ENCODE results near the gene PMPCA. TPM values are rescaled to one million over a fixed set of nuclear protein-coding genes. Genes with fewer than 3 reads are reported as not detected.

PMPCA gene
- total and polyA plus RNA-seq, 2 of the 13 experiments (the other 11 are each of a cell fraction or from before 2014, with no cell fraction given), result 70.2 to 88.4 TPM

DNA sequence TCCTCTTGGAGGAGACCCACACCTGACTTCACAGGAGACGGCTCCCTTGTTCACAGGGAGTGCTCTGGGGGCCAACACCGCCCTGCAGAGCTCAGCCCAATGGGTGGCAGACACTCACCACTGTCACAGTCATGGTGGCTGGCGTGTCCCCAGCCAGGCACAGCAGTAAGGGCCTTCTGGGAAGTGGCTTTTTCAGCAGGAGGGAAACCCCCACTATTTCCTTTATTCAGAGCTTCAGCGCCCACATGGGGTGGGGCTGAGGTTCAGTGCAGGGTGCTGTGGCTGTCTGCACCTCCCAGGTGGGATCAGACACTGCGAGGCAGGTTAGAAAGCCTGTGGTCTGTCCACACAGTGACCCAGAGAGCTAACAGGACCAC, 6.9 kb upstream of the PMPCA start:
- 100% methylated on average over 3 of the region's 5 CpGs for WGBS (ENCODE audit: low lambda C conversion rate)

DNA sequence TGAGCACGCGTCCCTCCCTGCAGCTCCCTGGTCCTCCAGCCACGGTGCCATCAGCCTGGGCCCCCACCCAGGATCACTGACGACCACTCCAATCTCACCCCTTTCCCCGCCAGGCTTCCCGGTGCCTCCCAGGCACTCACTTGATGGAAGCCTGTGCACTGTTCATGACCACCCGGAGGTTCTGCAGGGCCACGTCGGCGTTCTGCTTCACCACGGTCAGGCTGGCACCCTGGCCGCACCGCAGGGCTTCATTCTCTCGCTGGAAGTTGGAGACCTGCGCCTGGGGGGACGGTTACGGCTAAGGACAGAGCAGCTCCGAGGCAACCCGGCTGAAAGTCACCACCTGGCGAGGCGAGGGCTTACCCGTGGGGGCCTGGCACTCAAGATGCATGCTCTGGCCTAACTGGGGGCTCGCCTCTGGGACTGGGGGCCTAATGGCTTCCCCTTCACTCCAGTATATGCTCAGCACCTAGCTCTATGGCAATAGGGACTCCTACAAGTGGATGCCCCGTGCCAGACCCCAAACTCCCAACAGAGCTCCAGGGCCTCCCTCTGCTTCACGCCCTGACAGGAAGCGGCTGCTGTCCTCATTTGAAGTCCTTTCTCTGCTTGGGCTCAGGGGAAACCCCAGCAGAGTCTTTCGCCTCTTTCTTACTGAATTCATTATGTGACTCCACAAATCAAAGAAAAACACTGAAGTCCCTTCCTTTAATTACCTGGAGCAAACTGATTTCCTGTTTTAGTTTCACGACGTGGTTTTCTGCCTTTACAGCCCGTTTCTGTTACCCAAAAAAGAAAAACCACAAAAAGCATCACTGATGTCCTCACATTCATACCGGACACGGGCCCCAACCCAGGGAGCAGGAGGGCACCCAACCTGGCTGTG, 6.3 kb upstream of the PMPCA start:
- POLR2A ChIA-PET, result no interaction called here
- in situ Hi-C loops (cut with HindIII; ENCODE audit: extremely low pct_ligation_motif_present, low pct_unique_long_range_greater_than_20kb), result no loop called here
- BruUV-seq (replicated peaks), result no TSS peak

More for the DNA sequence above, 6.9 kb upstream of the PMPCA start:
- ChIA-PET CTCF (ENCODE audit: low intra/inter-chr PET ratio, low total read pairs) (no interaction called here), POLR2A (interaction anchor here (0.6 kb wide), 1 partner anchor 136 kb away, joined by 3 read pairs; no protein-coding TSS in a partner anchor)
- H3K36me3 ChIP-seq (replicated peaks in 1 of 2; ENCODE audit: control insufficient read depth in 1 of 2, insufficient read depth in 2 of 2, low read length in 2 of 2), result peaks cover 11 to 39% of the 10 kb centered on the region in 2 experiments; a peak in 4 of 5 replicates
- no peaks in the 10 kb centered on the region for H4K20me1 ChIP-seq (ENCODE audit: insufficient read depth, low read length)
- TF ChIP-seq, protein P1, sequence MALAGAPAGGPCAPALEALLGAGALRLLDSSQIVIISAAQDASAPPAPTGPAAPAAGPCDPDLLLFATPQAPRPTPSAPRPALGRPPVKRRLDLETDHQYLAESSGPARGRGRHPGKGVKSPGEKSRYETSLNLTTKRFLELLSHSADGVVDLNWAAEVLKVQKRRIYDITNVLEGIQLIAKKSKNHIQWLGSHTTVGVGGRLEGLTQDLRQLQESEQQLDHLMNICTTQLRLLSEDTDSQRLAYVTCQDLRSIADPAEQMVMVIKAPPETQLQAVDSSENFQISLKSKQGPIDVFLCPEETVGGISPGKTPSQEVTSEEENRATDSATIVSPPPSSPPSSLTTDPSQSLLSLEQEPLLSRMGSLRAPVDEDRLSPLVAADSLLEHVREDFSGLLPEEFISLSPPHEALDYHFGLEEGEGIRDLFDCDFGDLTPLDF (CRISPR knock-in tag; IDR thresholded peaks at IDR 0.05), result no peak
- TF ChIP-seq RBM22 (optimal IDR thresholded peaks at IDR 0.05; ENCODE audit: low read length) (peak; percentile 38), ZNF331 (CRISPR knock-in tag; IDR thresholded peaks at IDR 0.05) (0 out of 2 replicates have a peak, but pooled peaks have one; percentile 23)
- H3K27me3 ChIP-seq (ENCODE audit: control insufficient read depth in 1 of 2, insufficient read depth in 2 of 2, low read length in 2 of 2), result no peaks in the 10 kb centered on the region
- H2AFZ ChIP-seq (ENCODE audit: low read length), result no peak overlapping the region
- no TSS peak for BruUV-seq (replicated peaks)
- intact Hi-C loops (cut with micrococcal nuclease; ENCODE audit: unreplicated experiment), result no loop called here
- no peak overlapping the region for H3K27ac ChIP-seq (ENCODE audit: extremely low read length, insufficient read depth, low read length)
- DNase-seq (ENCODE audit: low spot score) (no peak), ATAC-seq (no peak), FAIRE-seq (no peak)
- peaks cover 15% of the 10 kb centered on the region for H3K4me1 ChIP-seq (ENCODE audit: insufficient read depth, low read length)
- in situ Hi-C loops (cut with HindIII; ENCODE audit: extremely low pct_ligation_motif_present, low pct_unique_long_range_greater_than_20kb), result no loop called here
- no peak overlapping the region for H3K9ac ChIP-seq (ENCODE audit: insufficient read depth, low read depth, low read length)
- H3K4me2 ChIP-seq (ENCODE audit: low read depth, low read length), result no peak overlapping the region
- H3K79me2 ChIP-seq (ENCODE audit: insufficient read depth, low read length), result peaks cover 12% of the 10 kb centered on the region
- H3K4me3 ChIP-seq (replicated peaks in 1 of 3; ENCODE audit: insufficient read depth in 1 of 3, low read depth in 2 of 3, low read length in 3 of 3), result no peak overlapping the region
- no peaks in the 10 kb centered on the region for H3K9me3 ChIP-seq (ENCODE audit: low read length)

More for the DNA sequence above, 6.3 kb upstream of the PMPCA start:
- 94% methylated on average over 28 of the region's 32 CpGs for WGBS (ENCODE audit: low lambda C conversion rate)
- TF ChIP-seq, protein P2, sequence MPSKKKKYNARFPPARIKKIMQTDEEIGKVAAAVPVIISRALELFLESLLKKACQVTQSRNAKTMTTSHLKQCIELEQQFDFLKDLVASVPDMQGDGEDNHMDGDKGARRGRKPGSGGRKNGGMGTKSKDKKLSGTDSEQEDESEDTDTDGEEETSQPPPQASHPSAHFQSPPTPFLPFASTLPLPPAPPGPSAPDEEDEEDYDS (CRISPR knock-in tag; IDR thresholded peaks at IDR 0.05), result no peak
- no peak for TF ChIP-seq ZNF225 (CRISPR knock-in tag; IDR thresholded peaks at IDR 0.05)
- TF ChIP-seq ZNF451 (CRISPR knock-in tag; IDR thresholded peaks at IDR 0.05), result no peak
- TF ChIP-seq, protein P3, sequence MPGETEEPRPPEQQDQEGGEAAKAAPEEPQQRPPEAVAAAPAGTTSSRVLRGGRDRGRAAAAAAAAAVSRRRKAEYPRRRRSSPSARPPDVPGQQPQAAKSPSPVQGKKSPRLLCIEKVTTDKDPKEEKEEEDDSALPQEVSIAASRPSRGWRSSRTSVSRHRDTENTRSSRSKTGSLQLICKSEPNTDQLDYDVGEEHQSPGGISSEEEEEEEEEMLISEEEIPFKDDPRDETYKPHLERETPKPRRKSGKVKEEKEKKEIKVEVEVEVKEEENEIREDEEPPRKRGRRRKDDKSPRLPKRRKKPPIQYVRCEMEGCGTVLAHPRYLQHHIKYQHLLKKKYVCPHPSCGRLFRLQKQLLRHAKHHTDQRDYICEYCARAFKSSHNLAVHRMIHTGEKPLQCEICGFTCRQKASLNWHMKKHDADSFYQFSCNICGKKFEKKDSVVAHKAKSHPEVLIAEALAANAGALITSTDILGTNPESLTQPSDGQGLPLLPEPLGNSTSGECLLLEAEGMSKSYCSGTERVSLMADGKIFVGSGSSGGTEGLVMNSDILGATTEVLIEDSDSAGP (CRISPR knock-in tag; IDR thresholded peaks at IDR 0.05; ENCODE audit: borderline replicate concordance), result no peak
- TF ChIP-seq, protein P4, sequence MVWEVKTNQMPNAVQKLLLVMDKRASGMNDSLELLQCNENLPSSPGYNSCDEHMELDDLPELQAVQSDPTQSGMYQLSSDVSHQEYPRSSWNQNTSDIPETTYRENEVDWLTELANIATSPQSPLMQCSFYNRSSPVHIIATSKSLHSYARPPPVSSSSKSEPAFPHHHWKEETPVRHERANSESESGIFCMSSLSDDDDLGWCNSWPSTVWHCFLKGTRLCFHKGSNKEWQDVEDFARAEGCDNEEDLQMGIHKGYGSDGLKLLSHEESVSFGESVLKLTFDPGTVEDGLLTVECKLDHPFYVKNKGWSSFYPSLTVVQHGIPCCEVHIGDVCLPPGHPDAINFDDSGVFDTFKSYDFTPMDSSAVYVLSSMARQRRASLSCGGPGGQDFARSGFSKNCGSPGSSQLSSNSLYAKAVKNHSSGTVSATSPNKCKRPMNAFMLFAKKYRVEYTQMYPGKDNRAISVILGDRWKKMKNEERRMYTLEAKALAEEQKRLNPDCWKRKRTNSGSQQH (CRISPR knock-in tag; IDR thresholded peaks at IDR 0.05; ENCODE audit: low read depth), result no peak
- TF ChIP-seq AGO2 (optimal IDR thresholded peaks at IDR 0.05; ENCODE audit: low read depth, low read length), result peak; percentile 88
- TF ChIP-seq SMARCE1 (IDR thresholded peaks at IDR 0.05; ENCODE audit: borderline replicate concordance), result no peak
- no peak for TF ChIP-seq NCOA1 (CRISPR knock-in tag; IDR thresholded peaks at IDR 0.05)
- TF ChIP-seq IRX3 (CRISPR knock-in tag; IDR thresholded peaks at IDR 0.05; ENCODE audit: borderline replicate concordance, low read depth), result no peak
- peak; percentile 69 for TF ChIP-seq RBFOX2 (IDR thresholded peaks at IDR 0.05; ENCODE audit: low read depth, low read length)
- no peaks in the 10 kb centered on the region for H3K9me3 ChIP-seq (ENCODE audit: low read length)
- peaks cover 16% of the 10 kb centered on the region for H3K4me1 ChIP-seq (ENCODE audit: insufficient read depth, low read length)
- DNase-seq (ENCODE audit: low spot score) (no peak), ATAC-seq (no peak), FAIRE-seq (no peak)
- H3K4me3 ChIP-seq (replicated peaks in 1 of 3; ENCODE audit: insufficient read depth in 1 of 3, low read depth in 2 of 3, low read length in 3 of 3), result no peak overlapping the region
- H4K20me1 ChIP-seq (ENCODE audit: insufficient read depth, low read length), result no peaks in the 10 kb centered on the region
- H3K4me2 ChIP-seq (ENCODE audit: low read depth, low read length), result no peak overlapping the region
- peaks cover 11 to 39% of the 10 kb centered on the region in 2 experiments; a peak in 4 of 5 replicates for H3K36me3 ChIP-seq (replicated peaks in 1 of 2; ENCODE audit: control insufficient read depth in 1 of 2, insufficient read depth in 2 of 2, low read length in 2 of 2)
- CTCF ChIA-PET (ENCODE audit: low intra/inter-chr PET ratio, low total read pairs), result no interaction called here
- intact Hi-C loops (cut with micrococcal nuclease; ENCODE audit: unreplicated experiment), result no loop called here
- no peaks in the 10 kb centered on the region for H3K27me3 ChIP-seq (ENCODE audit: control insufficient read depth in 1 of 2, insufficient read depth in 2 of 2, low read length in 2 of 2)
- no peak overlapping the region for H3K9ac ChIP-seq (ENCODE audit: insufficient read depth, low read depth, low read length)
- no peak overlapping the region for H2AFZ ChIP-seq (ENCODE audit: low read length)
- peaks cover 10% of the 10 kb centered on the region for H3K79me2 ChIP-seq (ENCODE audit: insufficient read depth, low read length)
- H3K27ac ChIP-seq (ENCODE audit: extremely low read length, insufficient read depth, low read length), result no peak overlapping the region

Data from HepG2 (cell line).